Measurements from ENCODE around the gene KRT72.

KRT72 gene

DNA sequence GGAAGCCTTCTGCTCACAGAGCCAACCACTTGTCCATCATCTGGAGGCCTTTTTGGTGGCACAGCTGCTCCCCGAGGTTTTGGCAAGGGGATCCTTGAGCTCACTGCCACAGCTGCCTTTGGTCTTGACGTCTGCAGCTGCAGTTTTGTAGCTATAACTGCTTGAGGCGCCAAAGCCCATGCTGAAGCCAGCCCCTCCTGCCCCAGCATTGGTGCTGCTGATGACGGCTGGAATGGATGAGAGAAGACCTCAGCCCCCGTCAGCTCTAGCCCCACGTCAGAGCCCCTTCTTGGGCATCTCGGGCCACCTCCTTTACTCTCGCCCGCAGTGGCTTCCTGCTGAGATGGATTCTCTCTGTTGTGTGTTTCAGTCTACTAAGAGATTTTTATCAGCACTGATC lies 15.3 kb downstream of the KRT72 start:
- Histone ChIP-seq H3K4me2 (ENCODE audit: low read length) (no peak overlapping the region), H3K9me2 (replicated peaks; ENCODE audit: control insufficient read depth, low read length) (no peaks in the 10 kb centered on the region), H3K4me3 (ENCODE audit: low read length) (no peak overlapping the region), H3K27ac (ENCODE audit: low read depth, low read length) (no peak overlapping the region), H3K27me3 (ENCODE audit: control insufficient read depth, low read length) (no peaks in the 10 kb centered on the region; the same call in 1 of the 2 replicates), H3K9me3 (ENCODE audit: control insufficient read depth, insufficient read depth, low read length) (no peaks in the 10 kb centered on the region), H4K20me1 (ENCODE audit: control insufficient read depth, insufficient read depth, low read depth, low read length) (no peaks in the 10 kb centered on the region), H3K79me2 (ENCODE audit: control insufficient read depth, low read length) (no peaks in the 10 kb centered on the region), H3F3A (ENCODE audit: control insufficient read depth, insufficient read depth) (no peaks in the 10 kb centered on the region), H3K4me1 (ENCODE audit: control insufficient read depth, low read length) (no peaks in the 10 kb centered on the region), H3K36me3 (ENCODE audit: control insufficient read depth, low read length) (no peaks in the 10 kb centered on the region)
- no peak for TF ChIP-seq EZH2phosphoT487 (IDR thresholded peaks at IDR 0.05; ENCODE audit: borderline replicate concordance, low read length)

DNA sequence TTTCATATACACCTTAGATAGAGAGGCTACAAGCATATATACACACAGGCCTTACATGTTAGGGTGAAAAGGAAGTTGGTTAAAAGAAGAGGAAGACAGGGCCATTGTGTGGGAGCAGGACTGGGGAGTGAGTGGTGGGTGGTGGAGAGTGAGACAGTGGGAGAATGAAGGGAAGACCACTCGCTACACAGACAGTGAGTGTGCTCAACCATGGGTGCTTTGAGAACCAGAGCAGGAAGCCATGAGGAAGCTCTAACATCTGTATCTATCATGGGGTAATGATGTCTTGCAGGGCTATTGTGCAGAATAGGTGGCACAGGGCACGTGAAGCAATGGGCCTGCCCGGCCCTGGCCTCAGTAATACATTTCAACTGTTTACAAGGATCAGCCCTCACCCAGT lies 16.2 kb downstream of the KRT72 start:
- Histone ChIP-seq H3K27me3 (ENCODE audit: control insufficient read depth, low read length) (no peaks in the 10 kb centered on the region; the same call in 1 of the 2 replicates), H3F3A (ENCODE audit: control insufficient read depth, insufficient read depth) (no peaks in the 10 kb centered on the region), H3K27ac (ENCODE audit: low read depth, low read length) (no peak overlapping the region), H3K4me3 (ENCODE audit: low read length) (no peak overlapping the region), H3K9me2 (replicated peaks; ENCODE audit: control insufficient read depth, low read length) (no peaks in the 10 kb centered on the region), H3K9me3 (ENCODE audit: control insufficient read depth, insufficient read depth, low read length) (no peaks in the 10 kb centered on the region), H4K20me1 (ENCODE audit: control insufficient read depth, insufficient read depth, low read depth, low read length) (no peaks in the 10 kb centered on the region), H3K4me1 (ENCODE audit: control insufficient read depth, low read length) (no peaks in the 10 kb centered on the region), H3K36me3 (ENCODE audit: control insufficient read depth, low read length) (no peaks in the 10 kb centered on the region), H3K79me2 (ENCODE audit: control insufficient read depth, low read length) (no peaks in the 10 kb centered on the region), H3K4me2 (ENCODE audit: low read length) (no peak overlapping the region)
- no peak for TF ChIP-seq CTCF (IDR thresholded peaks at IDR 0.05; ENCODE audit: low read depth, low read length, poor library complexity, severe bottlenecking)

GRCh38 chr12:52584156-52584682 lies 17.0 kb downstream of the KRT72 start:
- H3K4me1 ChIP-seq (ENCODE audit: control insufficient read depth, low read length), result no peaks in the 10 kb centered on the region
- TF ChIP-seq EZH2phosphoT487 (IDR thresholded peaks at IDR 0.05; ENCODE audit: borderline replicate concordance, low read length) (no peak), CTCF (IDR thresholded peaks at IDR 0.05; ENCODE audit: low read depth, low read length, poor library complexity, severe bottlenecking) (no peak)
- H3K27ac ChIP-seq (ENCODE audit: low read depth, low read length), result no peak overlapping the region
- no peaks in the 10 kb centered on the region for H4K20me1 ChIP-seq (ENCODE audit: control insufficient read depth, insufficient read depth, low read depth, low read length)
- H3K36me3 ChIP-seq (ENCODE audit: control insufficient read depth, low read length), result no peaks in the 10 kb centered on the region
- no peak overlapping the region for H3K4me3 ChIP-seq (ENCODE audit: low read length)
- H3K9me2 ChIP-seq (replicated peaks; ENCODE audit: control insufficient read depth, low read length), result no peaks in the 10 kb centered on the region
- H3K4me2 ChIP-seq (ENCODE audit: low read length), result no peak overlapping the region
- H3F3A ChIP-seq (ENCODE audit: control insufficient read depth, insufficient read depth), result no peaks in the 10 kb centered on the region
- no peaks in the 10 kb centered on the region for H3K79me2 ChIP-seq (ENCODE audit: control insufficient read depth, low read length)
- no peaks in the 10 kb centered on the region; the same call in 1 of the 2 replicates for H3K27me3 ChIP-seq (ENCODE audit: control insufficient read depth, low read length)
- H3K9me3 ChIP-seq (ENCODE audit: control insufficient read depth, insufficient read depth, low read length), result no peaks in the 10 kb centered on the region

DNA sequence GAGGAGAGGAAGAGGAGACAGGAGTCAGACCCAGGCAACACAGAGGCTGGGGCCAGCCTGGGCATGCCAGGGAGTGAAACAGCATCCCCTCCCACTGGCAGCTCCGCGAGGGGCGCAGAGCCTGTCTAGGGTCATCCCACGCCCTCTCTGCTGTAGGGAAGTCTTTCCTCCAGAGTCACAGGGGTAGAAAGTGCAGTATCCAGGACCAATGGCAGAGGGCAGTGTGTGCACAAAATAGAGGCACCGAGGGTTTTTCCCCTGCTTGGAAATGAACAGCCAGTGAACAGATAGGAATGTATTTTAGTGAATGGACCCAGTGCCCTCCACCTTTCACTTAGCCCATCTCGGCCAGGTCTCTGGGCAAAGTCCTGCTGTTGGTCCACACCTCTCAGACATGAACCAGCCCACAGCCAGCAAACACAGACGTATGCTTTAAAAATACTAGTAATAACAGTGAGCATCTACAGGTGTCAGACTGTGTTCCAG lies 18.2 kb downstream of the KRT72 start:
- Histone ChIP-seq H3K27ac (ENCODE audit: low read depth, low read length) (no peak overlapping the region), H3K4me3 (ENCODE audit: low read length) (no peak overlapping the region), H3K27me3 (ENCODE audit: control insufficient read depth, low read length) (peaks cover 3% of the 10 kb centered on the region), H3F3A (ENCODE audit: control insufficient read depth, insufficient read depth) (no peaks in the 10 kb centered on the region), H3K79me2 (ENCODE audit: control insufficient read depth, low read length) (no peaks in the 10 kb centered on the region), H4K20me1 (ENCODE audit: control insufficient read depth, insufficient read depth, low read depth, low read length) (no peaks in the 10 kb centered on the region), H3K4me2 (ENCODE audit: low read length) (no peak overlapping the region), H3K9me3 (ENCODE audit: control insufficient read depth, insufficient read depth, low read length) (no peaks in the 10 kb centered on the region), H3K36me3 (ENCODE audit: control insufficient read depth, low read length) (no peaks in the 10 kb centered on the region), H3K4me1 (ENCODE audit: control insufficient read depth, low read length) (no peaks in the 10 kb centered on the region), H3K9me2 (replicated peaks; ENCODE audit: control insufficient read depth, low read length) (no peaks in the 10 kb centered on the region)
- no peak for TF ChIP-seq EZH2phosphoT487 (IDR thresholded peaks at IDR 0.05; ENCODE audit: borderline replicate concordance, low read length)
- peak; percentile 57 for TF ChIP-seq CTCF (IDR thresholded peaks at IDR 0.05; ENCODE audit: low read depth, low read length, poor library complexity, severe bottlenecking)

Measured in DOHH2 (cell line).